NOMO-1 treated with DMSO at 0.1 percent for 48 hours (cell line): ENCODE data around the gene EFS.

Experiments
- DNase-seq: peaks from one replicate; lab custom pipeline; 2025; ENCODE audit not compliant: unreplicated experiment; lab: John Stamatoyannopoulos, UW

Gene EFS

DNA sequence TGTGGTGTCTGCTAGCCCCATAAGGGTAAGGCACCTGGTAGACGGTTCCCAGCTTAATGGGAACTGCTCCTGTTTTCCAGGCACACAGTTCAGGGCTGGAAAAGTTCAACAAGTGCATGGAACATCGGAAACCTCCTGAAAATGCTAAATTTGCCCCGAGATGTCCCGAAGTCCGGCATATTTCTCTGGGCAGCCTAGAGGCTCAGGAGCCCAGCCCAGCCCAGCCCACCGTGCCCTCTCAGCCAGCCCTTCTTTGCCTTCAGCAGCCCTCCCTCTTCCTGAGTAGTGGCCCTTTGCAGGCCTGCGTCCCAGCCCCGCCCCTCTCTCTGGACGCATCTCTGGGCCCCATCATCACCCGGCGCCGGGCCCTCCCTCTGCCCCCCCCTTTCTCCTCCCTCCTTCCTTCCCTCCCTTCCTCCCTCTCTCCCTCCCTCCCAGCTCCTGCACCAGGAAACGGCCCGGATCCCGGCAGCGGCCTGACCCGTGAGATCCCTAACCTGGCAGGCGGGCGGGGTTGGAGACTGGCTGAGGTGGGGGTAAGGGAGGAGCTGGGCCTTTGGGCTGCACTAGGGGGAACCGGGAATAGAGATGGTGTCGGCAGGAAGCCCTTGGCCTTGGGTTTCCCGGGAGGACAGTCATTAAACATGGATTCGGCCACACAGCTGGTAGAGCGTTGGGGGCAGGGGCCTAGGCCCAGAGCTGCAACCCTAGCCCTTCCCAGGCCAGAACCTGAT, 58.4 kb downstream of the EFS start, which contains the start of gene BCL2L2:
BCL2L2 (plus strand) TSS at position 422 of the 734 bp plus-strand sequence. CDS start 935 bp downstream, outside the sequence.
- peak; percentile 73 for DNase-seq
